Right atrium auricular region (tissue), 2 donors: ENCODE results near the gene ODF2. TPM values are rescaled to one million over a fixed set of nuclear protein-coding genes. Genes with fewer than 3 reads are reported as not detected.

ENCODE experiments used
- DNase-seq: peaks from one replicate; pipeline ENCODE4 v3.0.0-alpha.2; 2019; ENCODE audit warnings: low spot score
- H3K27ac ChIP-seq, 2 donors: fragments of 200-600 bp; sonication (generic); 1 replicate in 1 of 2; 2 replicates in 1 of 2; pipeline ENCODE4 v1.5.1; 2016 to 2019
- H3K27me3 ChIP-seq, 2 donors: fragments of 200-600 bp; sonication (generic); one replicate each; pipeline versions ENCODE4 v1.5.1 to v1.6.0; 2017 to 2019
- H3K36me3 ChIP-seq: fragments of 200-600 bp; sonication (generic); one replicate; pipeline ENCODE4 v1.5.1; 2016
- H3K4me1 ChIP-seq, 2 donors: fragments of 200-600 bp; sonication (generic); one replicate each; pipeline versions ENCODE4 v1.5.1 to v1.6.0; 2017 to 2019
- H3K4me3 ChIP-seq, 2 donors: fragments of 200-600 bp; sonication (generic); 1 replicate in 1 of 2; 2 replicates in 1 of 2; pipeline ENCODE4 v1.5.1; 2017 to 2019; ENCODE audit warnings: mild to moderate bottlenecking in 1 of 2, moderate library complexity in 1 of 2
- H3K9me3 ChIP-seq, 2 donors: fragments of 200-600 bp; sonication (generic); one replicate each; pipeline ENCODE4 v1.5.1; 2019
- CTCF ChIP-seq, 2 donors: fragments of 200-600 bp; sonication (generic); IDR thresholded peaks; one replicate each; pipeline ENCODE4 v1.5.1; 2019; ENCODE audit warnings: antibody characterized with exemption in 2 of 2
- total RNA-seq, 2 donors: library from RNA; depleted of rRNA; stranded (reverse); fragments of >200 nt; gene quantifications; one replicate each; pipeline ENCODE4 v1.1.0, GENCODE V29; 2016

Gene ODF2
- total RNA-seq, 2 donors from 2014 or later = 9.7 to 12.1 TPM

GRCh38 chr9:128528445-128529160, 72.8 kb downstream of the ODF2 start:
- Histone ChIP-seq H3K4me3 (no peak overlapping the region), H3K9me3 (no peaks in the 10 kb centered on the region), H3K27me3 (no peaks in the 10 kb centered on the region), H3K27ac (no peak overlapping the region), H3K4me1 (no peaks in the 10 kb centered on the region), H3K36me3 (peaks cover 77% of the 10 kb centered on the region)
- no peak for DNase-seq
- TF ChIP-seq CTCF (IDR thresholded peaks at IDR 0.05) = no peak

GRCh38 chr9:128529191-128529590, 73.4 kb downstream of the ODF2 start:
- no peak for TF ChIP-seq CTCF (IDR thresholded peaks at IDR 0.05)
- DNase-seq = no peak
- Histone ChIP-seq H3K36me3 (peaks cover 80% of the 10 kb centered on the region), H3K4me3 (no peak overlapping the region), H3K27ac (no peak overlapping the region), H3K27me3 (no peaks in the 10 kb centered on the region), H3K4me1 (no peaks in the 10 kb centered on the region), H3K9me3 (no peaks in the 10 kb centered on the region)

GRCh38 chr9:128532581-128532980, 76.8 kb downstream of the ODF2 start:
- H3K4me1 ChIP-seq = no peaks in the 10 kb centered on the region
- DNase-seq = no peak
- no peaks in the 10 kb centered on the region for H3K9me3 ChIP-seq
- H3K27me3 ChIP-seq = no peaks in the 10 kb centered on the region
- H3K4me3 ChIP-seq = no peak overlapping the region
- H3K27ac ChIP-seq = no peak overlapping the region
- TF ChIP-seq CTCF (IDR thresholded peaks at IDR 0.05) = no peak
- peaks cover 68% of the 10 kb centered on the region for H3K36me3 ChIP-seq

- Histone ChIP-seq H3K4me3 (no peak overlapping the region), H3K27me3 (no peaks in the 10 kb centered on the region), H3K4me1 (peaks cover 3 to 5% of the 10 kb centered on the region in 2 donors), H3K36me3 (peaks cover 56% of the 10 kb centered on the region), H3K27ac (peak overlapping the region in 1 of 2 donors; percentile 27), H3K9me3 (no peaks in the 10 kb centered on the region)
- no peak for DNase-seq
- no peak for TF ChIP-seq CTCF (IDR thresholded peaks at IDR 0.05)
Measured at GRCh38 chr9:128540634-128541360, 85.0 kb downstream of the ODF2 start.

GRCh38 chr9:128546504-128546903, 90.7 kb downstream of the ODF2 start:
- Histone ChIP-seq H3K36me3 (peaks cover 4% of the 10 kb centered on the region), H3K27me3 (no peaks in the 10 kb centered on the region), H3K4me3 (no peak overlapping the region), H3K9me3 (no peaks in the 10 kb centered on the region), H3K27ac (no peak overlapping the region), H3K4me1 (peaks cover 0 to 29% of the 10 kb centered on the region in 2 donors)
- no peak for TF ChIP-seq CTCF (IDR thresholded peaks at IDR 0.05)
- no peak for DNase-seq
